Loucy (cell line): ENCODE measurements around the gene PHETA2.
A peak's percentile ranks its signal among the peaks of the same experiment; 100 is the strongest.
"Not testable (repeated sequence)": the region's sequence is repeated elsewhere in the genome, so short reads cannot be mapped to it uniquely, and the experiment has no call there.

Source experiments
- H2AFZ ChIP-seq: fragments of 200-600 bp; sonication (generic); 2 replicates; pipeline ENCODE4 v1.6.0; 2016; ENCODE audit warnings: antibody characterized with exemption, mild to moderate bottlenecking, low read length, moderate library complexity
- H3F3A ChIP-seq: fragments of 200-600 bp; 2 replicates; pipeline ENCODE4 v1.6.0; 2016; ENCODE audit warnings: antibody characterized with exemption, low read depth, mild to moderate bottlenecking
- H3K27me3 ChIP-seq: fragments of 200-600 bp; sonication (generic); 2 replicates; pipeline ENCODE4 v1.6.1; 2014; ENCODE audit warnings: low read length, mild to moderate bottlenecking; ENCODE audit not compliant: insufficient read depth, poor library complexity, severe bottlenecking
- H3K36me3 ChIP-seq: fragments of 200-600 bp; sonication (generic); 2 replicates; pipeline ENCODE4 v1.6.1; 2016; ENCODE audit warnings: low read length; ENCODE audit not compliant: insufficient read depth
- H3K4me1 ChIP-seq: fragments of 200-600 bp; sonication (generic); 2 replicates; pipeline ENCODE4 v1.5.1; 2014; ENCODE audit warnings: low read length, mild to moderate bottlenecking; ENCODE audit not compliant: insufficient read depth, poor library complexity, severe bottlenecking
- H3K4me2 ChIP-seq: fragments of 200-600 bp; sonication (generic); 2 replicates; pipeline ENCODE4 v1.6.0; 2014; ENCODE audit warnings: antibody characterized with exemption, low read length, low read depth, mild to moderate bottlenecking; ENCODE audit not compliant: poor library complexity, severe bottlenecking
- H3K4me3 ChIP-seq: fragments of 200-600 bp; sonication (generic); 2 replicates; pipeline ENCODE4 v1.5.1; 2014; ENCODE audit warnings: low read length, mild to moderate bottlenecking, mixed read lengths; ENCODE audit not compliant: poor library complexity, severe bottlenecking
- H3K79me2 ChIP-seq: fragments of 200-600 bp; sonication (generic); 2 replicates; pipeline ENCODE4 v1.6.1; 2014; ENCODE audit warnings: low read length; ENCODE audit not compliant: insufficient read depth
- H3K9ac ChIP-seq: fragments of 200-600 bp; sonication (generic); 2 replicates; pipeline ENCODE4 v1.6.0; 2014; ENCODE audit warnings: mild to moderate bottlenecking, low read depth, low read length, moderate library complexity; ENCODE audit not compliant: poor library complexity, severe bottlenecking
- H3K9me2 ChIP-seq: fragments of 200-600 bp; sonication (generic); replicated peaks from 2 replicates; pipeline ENCODE4 v1.6.1; 2016; ENCODE audit warnings: low read depth, low read length, mixed read lengths
- H3K9me3 ChIP-seq: fragments of 200-600 bp; sonication (generic); 2 replicates; pipeline ENCODE4 v1.6.1; 2014; ENCODE audit warnings: mild to moderate bottlenecking, antibody characterized with exemption, low read length, low read depth; ENCODE audit not compliant: insufficient read depth
- H4K20me1 ChIP-seq: fragments of 200-600 bp; sonication (generic); 2 replicates; pipeline ENCODE4 v1.6.0; 2014; ENCODE audit warnings: antibody characterized with exemption, low read length, mild to moderate bottlenecking; ENCODE audit not compliant: insufficient read depth, poor library complexity, severe bottlenecking
- CTCF ChIP-seq: fragments of 200-600 bp; sonication (generic); conservative IDR thresholded peaks from 2 replicates; pipeline ENCODE4 v1.5.1; 2014; ENCODE audit warnings: mild to moderate bottlenecking, antibody characterized with exemption, low read length
- EZH2phosphoT487 ChIP-seq: fragments of 200-600 bp; IDR thresholded peaks from 2 replicates; pipeline ENCODE4 v1.6.1; 2018; ENCODE audit warnings: antibody characterized with exemption, mild to moderate bottlenecking, moderate library complexity, borderline replicate concordance

Gene PHETA2

GRCh38 chr22:42069801-42070516 lies 4.1 kb upstream of the PHETA2 start:
- H3K27me3 ChIP-seq: no peaks in the 10 kb centered on the region
- H3K9me2 ChIP-seq: no peaks in the 10 kb centered on the region
- H3K36me3 ChIP-seq: no peaks in the 10 kb centered on the region
- no peaks in the 10 kb centered on the region for H4K20me1 ChIP-seq
- peaks cover 7% of the 10 kb centered on the region; the same call in 1 of the 2 replicates for H3K79me2 ChIP-seq
- H3K4me1 ChIP-seq: peaks cover 8% of the 10 kb centered on the region
- H3K9me3 ChIP-seq: no peaks in the 10 kb centered on the region
- peak overlapping the region; percentile 86 for H3K4me2 ChIP-seq
- TF ChIP-seq EZH2phosphoT487: no peak
- no peak for TF ChIP-seq CTCF
- H3K9ac ChIP-seq: peak overlapping the region; percentile 70
- H3K4me3 ChIP-seq: peak overlapping the region; percentile 78
- H3F3A ChIP-seq: no peaks in the 10 kb centered on the region
- peak overlapping the region; percentile 67 for H2AFZ ChIP-seq

GRCh38 chr22:42070517-42071422 lies 3.3 kb upstream of the PHETA2 start, which contains the start of gene NAGA:
NAGA (minus strand) TSS chr22:42070812; CDS start chr22:42070297, 515 bp downstream.
- no peaks in the 10 kb centered on the region for H4K20me1 ChIP-seq
- H3K4me2 ChIP-seq: peak within 1 kb of the TSS; percentile 86
- H3K9me2 ChIP-seq: no peaks in the 10 kb centered on the region
- no peaks in the 10 kb centered on the region for H3F3A ChIP-seq
- H3K9ac ChIP-seq: peak within 1 kb of the TSS; percentile 70
- H3K36me3 ChIP-seq: no peaks in the 10 kb centered on the region
- no peaks in the 10 kb centered on the region for H3K27me3 ChIP-seq
- H3K9me3 ChIP-seq: no peaks in the 10 kb centered on the region
- H3K4me1 ChIP-seq: peaks cover 8% of the 10 kb centered on the region
- TF ChIP-seq EZH2phosphoT487 (no peak), CTCF (no peak)
- H3K79me2 ChIP-seq: peaks cover 7% of the 10 kb centered on the region; the same call in 1 of the 2 replicates
- peak within 1 kb of the TSS; percentile 78 for H3K4me3 ChIP-seq
- H2AFZ ChIP-seq: peak within 1 kb of the TSS; percentile 68

- H3F3A ChIP-seq, H3K4me1 ChIP-seq, H3K9me2 ChIP-seq, H3K9me3 ChIP-seq, H3K79me2 ChIP-seq, H3K27me3 ChIP-seq, H2AFZ ChIP-seq, H3K36me3 ChIP-seq, H4K20me1 ChIP-seq: not testable (repeated sequence)
- peak overlapping the region; percentile 82 for H3K4me2 ChIP-seq
- H3K4me3 ChIP-seq: peak overlapping the region; percentile 78
- peak overlapping the region; percentile 70 for H3K9ac ChIP-seq
Observed at GRCh38 chr22:42071508-42071907, 2.5 kb upstream of the PHETA2 start.
